HG03066 (cell line): ENCODE data around the gene CDK10.

ENCODE experiments used
- ATAC-seq: cut with Tn5 transposase; IDR thresholded peaks from one replicate; pipeline ENCODE4 v1.9.1; 2021; ENCODE audit warnings: low read depth; ENCODE audit not compliant: unreplicated experiment

CDK10 gene

DNA sequence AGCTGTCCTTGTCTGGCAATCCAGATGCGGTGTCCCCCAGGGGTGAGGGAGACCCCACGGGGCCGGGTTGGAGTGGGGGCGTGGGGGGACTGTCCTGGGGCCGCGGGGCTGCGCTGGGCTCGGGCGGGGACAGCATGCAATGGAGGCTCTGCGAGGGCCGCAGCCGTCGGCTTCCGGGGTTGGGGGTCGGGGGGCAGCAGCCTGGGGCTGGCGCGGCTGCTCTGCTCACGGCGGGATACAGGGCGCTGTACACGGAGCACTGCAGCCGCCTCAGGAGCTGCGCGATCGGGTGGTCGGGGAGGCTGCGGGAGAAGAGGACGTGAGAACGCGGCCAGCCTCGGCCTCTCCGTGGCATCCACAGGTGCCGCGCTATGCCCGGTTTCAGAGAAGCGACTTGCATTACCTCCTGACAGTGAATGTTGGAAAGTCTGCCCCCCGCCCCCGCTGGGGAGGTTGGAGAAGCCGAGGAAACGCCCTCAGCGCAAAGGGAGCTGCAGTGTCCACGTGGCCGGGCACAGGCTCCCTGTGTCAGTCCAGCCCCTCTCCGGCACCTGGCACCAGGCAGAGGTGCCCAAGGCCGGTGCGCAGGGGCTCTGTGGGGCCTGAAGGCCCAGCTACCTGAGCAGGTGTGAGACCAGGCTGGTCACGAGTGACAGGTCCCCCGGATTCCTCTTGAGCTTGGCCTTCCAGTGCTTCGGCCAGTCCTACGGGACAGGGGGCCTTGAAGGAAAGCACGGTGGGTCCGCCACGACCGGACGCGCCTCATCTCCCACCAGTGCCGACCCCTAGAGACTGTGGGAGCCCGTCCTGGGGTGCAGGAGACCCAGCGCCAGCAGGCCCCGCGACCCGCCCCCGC, 24.4 kb downstream of the CDK10 start:
- ATAC-seq = no peak

GRCh38 chr16:89711601-89712273, 25.2 kb downstream of the CDK10 start:
- no peak for ATAC-seq

GRCh38 chr16:89712274-89712781, 25.8 kb downstream of the CDK10 start:
- ATAC-seq = no peak

DNA sequence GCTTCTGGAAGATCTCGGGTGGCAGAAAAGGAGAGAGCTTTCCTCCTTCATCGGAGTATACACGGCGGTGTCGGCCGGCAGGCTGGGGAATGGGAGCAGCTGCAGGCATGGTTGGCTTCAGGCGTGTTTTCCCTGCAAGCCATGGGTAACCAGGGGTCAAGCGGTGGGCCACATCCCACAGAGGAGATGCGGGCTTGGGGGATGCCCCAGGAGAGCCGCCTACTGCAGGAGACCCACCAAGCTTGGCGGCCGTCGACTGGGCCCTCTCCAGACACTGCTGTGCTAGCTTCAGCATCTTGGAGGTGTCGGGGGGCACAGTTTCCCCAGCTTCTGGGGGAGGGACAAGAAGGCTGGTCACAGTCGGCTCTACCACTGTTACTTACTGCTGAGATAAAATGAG, 30.0 kb downstream of the CDK10 start:
- ATAC-seq = no peak

DNA sequence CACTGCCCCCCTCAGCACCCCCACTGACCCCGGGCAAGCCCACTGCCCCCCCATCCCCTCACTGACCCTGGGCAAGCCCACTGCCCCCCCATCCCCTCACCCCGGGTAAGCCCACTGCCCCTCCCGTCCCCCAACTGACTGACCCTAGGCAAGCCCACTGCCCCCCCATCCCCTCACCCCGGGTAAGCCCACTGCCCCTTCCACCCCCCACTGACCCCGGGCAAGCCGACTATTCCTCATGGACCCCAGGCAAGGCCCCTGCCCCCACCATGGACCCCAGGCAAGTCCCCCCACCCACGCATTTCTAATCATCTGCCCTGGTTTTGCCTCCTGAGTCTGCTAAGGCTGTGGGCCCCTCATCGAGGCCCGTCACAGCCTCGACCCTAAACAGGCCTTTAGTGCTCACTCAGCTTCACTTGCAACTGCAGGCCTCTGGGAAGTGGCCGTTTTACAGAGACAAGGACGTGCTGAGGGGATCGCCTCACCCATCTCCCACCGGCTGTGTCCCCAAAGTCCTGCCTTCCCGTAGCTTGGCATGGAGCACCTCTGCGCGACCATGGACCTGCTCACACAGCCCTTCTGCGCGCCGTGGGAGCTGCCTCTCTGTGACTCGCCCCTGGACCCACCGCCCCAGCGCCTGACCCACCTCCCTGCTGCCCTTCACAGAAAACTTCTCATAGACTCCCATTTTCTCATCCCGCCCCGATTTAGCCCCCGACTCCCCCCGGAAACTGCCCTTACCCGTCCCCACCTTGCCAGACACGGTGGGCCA, 30.6 kb downstream of the CDK10 start:
- no peak for ATAC-seq

- ATAC-seq = no peak
Observed at GRCh38 chr16:89717688-89718505, 31.4 kb downstream of the CDK10 start.

DNA sequence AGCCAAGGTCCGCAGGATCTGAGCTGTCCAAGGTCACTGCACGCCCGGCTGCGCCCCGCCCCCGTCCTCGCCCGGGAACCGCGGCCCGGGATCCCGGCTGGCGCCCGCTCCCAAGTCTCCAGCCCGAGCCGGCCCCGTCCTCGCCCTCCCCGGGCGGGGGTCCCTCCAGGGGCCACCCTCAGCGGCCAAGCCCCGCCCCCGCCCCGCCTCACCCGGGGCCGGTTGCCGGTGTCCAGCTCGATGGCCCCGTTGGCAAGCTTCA, 34.0 kb downstream of the CDK10 start:
- ATAC-seq = peak; percentile 5

DNA sequence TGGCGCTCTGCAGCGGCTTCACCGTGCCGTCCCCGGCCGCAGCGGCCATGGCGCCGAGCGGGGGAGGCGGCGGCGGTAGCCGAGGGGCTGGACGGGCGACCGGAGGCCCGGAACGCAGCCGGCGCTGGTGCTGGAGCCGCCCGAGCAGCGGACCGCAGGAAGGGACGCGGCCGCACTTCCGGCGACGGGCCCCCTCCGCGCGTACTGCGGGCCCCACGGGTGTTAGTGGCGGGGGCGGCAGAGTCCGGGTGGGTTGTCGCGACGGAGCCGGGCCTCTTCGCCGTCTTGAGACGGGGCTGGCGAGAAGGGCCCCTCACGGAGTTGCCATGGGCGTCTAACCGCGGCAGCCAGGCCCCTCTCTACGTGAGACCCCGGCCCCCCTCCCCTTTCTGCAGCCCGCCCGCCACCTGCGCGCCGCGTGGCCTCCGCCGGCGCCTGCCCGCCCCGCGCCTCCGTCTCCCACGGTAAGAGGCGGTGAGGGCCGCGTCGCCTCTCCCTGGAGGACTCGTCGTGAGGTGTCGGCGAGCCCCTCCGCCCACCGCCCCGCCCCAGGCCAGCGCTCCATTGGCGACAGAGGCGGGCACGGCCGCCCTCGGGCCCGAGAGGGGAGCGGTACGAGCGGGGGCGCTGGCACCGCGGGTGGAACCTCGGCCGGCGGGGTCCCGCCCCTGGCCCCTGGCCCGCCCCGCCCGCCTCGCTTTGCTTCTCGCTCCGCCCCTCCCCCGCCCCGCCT, 34.5 kb downstream of the CDK10 start, which contains the start of the genes VPS9D1 and ZNF276:
Gene VPS9D1, minus strand, starts transcription at position 86 of the 733 bp plus-strand sequence. Its CDS starts 37 bp downstream, at position 49.
Gene ZNF276, plus strand, starts transcription at position 725 of the 733 bp plus-strand sequence. CDS start 104 bp downstream, outside the sequence.
- ATAC-seq = peak; percentile 52

GRCh38 chr16:89721546-89722391, 35.3 kb downstream of the CDK10 start:
- ATAC-seq = peak; percentile 31

GRCh38 chr16:89722392-89723278, 36.1 kb downstream of the CDK10 start:
- ATAC-seq = no peak

DNA sequence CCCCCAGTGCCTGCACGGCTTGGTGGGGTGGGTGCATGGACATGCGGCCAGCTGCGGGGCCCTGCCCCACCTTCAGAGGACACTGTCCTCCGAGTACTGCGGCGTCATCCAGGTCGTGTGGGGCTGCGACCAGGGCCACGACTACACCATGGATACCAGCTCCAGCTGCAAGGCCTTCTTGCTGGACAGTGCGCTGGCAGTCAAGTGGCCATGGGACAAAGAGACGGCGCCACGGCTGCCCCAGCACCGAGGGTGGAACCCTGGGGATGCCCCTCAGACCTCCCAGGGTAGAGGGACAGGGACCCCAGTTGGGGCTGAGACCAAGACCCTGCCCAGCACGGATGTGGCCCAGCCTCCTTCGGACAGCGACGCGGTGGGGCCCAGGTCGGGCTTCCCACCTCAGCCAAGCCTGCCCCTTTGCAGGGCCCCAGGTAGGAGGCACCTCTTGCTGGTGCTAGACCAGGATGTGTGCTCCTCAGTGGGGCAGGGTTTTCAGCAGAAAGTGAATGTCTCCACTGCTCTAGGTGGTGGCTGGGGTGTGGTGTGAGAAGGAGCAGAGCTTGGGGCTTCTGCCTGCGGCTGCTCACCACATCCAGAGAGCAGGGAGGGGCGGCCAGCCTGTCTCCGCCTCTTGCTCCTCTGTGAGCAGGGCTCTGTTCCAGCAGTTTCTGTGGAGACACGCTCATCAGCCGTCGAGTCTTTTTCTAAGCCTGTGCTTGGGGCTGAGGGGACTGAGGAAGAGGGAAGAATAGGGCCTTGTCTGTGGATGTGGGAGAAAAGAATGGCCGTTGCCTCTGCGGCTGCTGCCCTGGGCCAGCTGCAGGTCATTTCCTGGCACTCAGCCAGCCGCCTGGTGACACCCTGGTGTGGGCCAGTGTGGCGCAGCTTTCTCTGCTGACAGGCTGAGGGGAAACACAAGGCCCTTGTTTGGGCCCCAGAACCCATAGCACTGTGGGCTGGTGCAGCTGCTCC, 37.1 kb downstream of the CDK10 start:
- ATAC-seq = no peak

GRCh38 chr16:89727406-89728120, 41.1 kb downstream of the CDK10 start:
- no peak for ATAC-seq

GRCh38 chr16:89729293-89729692, 42.8 kb downstream of the CDK10 start:
- no peak for ATAC-seq

DNA sequence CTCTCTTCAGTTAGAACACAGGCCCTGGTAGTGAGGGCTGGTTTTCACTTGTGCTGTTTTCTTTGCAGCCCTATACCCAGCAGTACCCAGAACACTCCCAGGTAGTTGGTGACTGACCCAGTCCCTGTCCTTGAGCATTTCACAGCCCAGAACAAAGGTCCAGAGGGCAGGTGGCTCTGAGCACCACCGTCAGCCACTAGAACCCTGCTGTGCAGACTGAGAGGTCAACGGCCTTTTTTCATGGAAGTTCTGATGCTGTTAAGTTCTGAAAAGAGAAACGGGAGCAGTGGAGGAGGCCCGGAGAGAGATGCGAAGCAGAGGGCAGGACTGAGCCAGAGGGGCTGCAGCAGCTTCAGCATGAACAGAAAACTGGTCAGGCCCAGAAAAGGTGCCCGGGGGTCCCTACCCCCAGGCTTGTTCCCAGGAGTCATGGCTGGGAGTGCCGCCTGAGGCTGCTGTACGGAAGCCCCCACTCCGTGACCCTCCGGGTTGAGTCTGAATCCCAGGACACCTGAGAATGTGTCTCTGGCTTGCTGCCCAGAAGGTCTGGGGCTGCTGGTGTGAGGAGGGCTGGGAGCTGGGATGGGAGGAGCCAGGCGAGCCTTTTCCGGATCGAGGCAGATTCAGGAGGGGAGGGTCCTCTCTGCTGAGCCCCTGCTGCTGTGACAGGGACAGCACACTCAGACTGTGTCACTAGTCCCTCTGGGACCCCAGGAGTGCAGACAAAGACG, 43.5 kb downstream of the CDK10 start:
- no peak for ATAC-seq

- no peak for ATAC-seq
Observed at GRCh38 chr16:89730610-89731234, 44.2 kb downstream of the CDK10 start.
